Naive thymus-derived CD4-positive, alpha-beta T cell (primary cell): Measurements from ENCODE around the gene DYRK2. TPM values are rescaled to one million over a fixed set of nuclear protein-coding genes. Genes with fewer than 3 reads are reported as not detected.

ENCODE experiments used
- ATAC-seq: fragments of 150-1000 bp; cut with Tn5 transposase; 2 replicates; pipeline ENCODE4 v1.10.0; 2021; ENCODE audit warnings: mild to moderate bottlenecking, moderate library complexity
- CTCF ChIA-PET: fragments of 350-600 bp; sonication (Branson Sonifier 250); formaldehyde crosslinking; loops from one replicate; lab custom pipeline; 2021; ENCODE audit warnings: antibody characterized with exemption; lab: Charles Lee
- POLR2A ChIA-PET: fragments of 350-600 bp; sonication (Branson Sonifier 250); formaldehyde crosslinking; loops from one replicate; lab custom pipeline; 2021; ENCODE audit warnings: antibody characterized with exemption, inconsistent platforms; lab: Charles Lee
- DNase-seq, 9 donors: peaks; one replicate each; pipeline versions ENCODE4 v3.0.0 to v3.0.0-alpha.2; 2020 to 2022; ENCODE audit warnings: mixed read lengths in 1 of 9
- H3K27ac ChIP-seq: one replicate; pipeline ENCODE4 v1.7.0; 2013; ENCODE audit warnings: mild to moderate bottlenecking, low read depth, low read length, moderate library complexity
- H3K27me3 ChIP-seq, 2 donors: one replicate each; pipeline ENCODE4 v1.7.0; 2013; ENCODE audit warnings: low read length in 2 of 2, mild to moderate bottlenecking in 2 of 2, moderate library complexity in 2 of 2; ENCODE audit not compliant: control insufficient read depth in 2 of 2, insufficient read depth in 2 of 2
- H3K36me3 ChIP-seq, 3 experiments: 1 replicate in 2 of 3; 2 replicates in 1 of 3; pipeline ENCODE4 v1.7.0; 2013; ENCODE audit warnings: low read length in 3 of 3, mild to moderate bottlenecking in 3 of 3, moderate library complexity in 1 of 3; ENCODE audit not compliant: insufficient read depth in 3 of 3, control insufficient read depth in 2 of 3
- H3K4me1 ChIP-seq, 2 donors: one replicate each; pipeline ENCODE4 v1.7.0; 2013; ENCODE audit warnings: low read length in 2 of 2, mild to moderate bottlenecking in 2 of 2, moderate library complexity in 1 of 2; ENCODE audit not compliant: control insufficient read depth in 2 of 2, insufficient read depth in 2 of 2
- H3K4me3 ChIP-seq: 2 replicates; pipeline ENCODE4 v1.7.0; 2013; ENCODE audit warnings: mild to moderate bottlenecking, low read length
- H3K9me3 ChIP-seq, 3 experiments: 1 replicate in 2 of 3; 2 replicates in 1 of 3; pipeline ENCODE4 v1.7.0; 2013; ENCODE audit warnings: low read length in 3 of 3; ENCODE audit not compliant: control insufficient read depth in 2 of 3
- H3K27ac Mint-ChIP-seq, 9 donors: one replicate each; pipeline ENCODE4 v1.8.0; 2020 to 2022; ENCODE audit warnings: mixed read lengths in 9 of 9, mild to moderate bottlenecking in 8 of 9, moderate library complexity in 5 of 9, inconsistent platforms in 2 of 9
- H3K27me3 Mint-ChIP-seq, 5 donors: one replicate each; pipeline ENCODE4 v1.8.0; 2021 to 2022; ENCODE audit warnings: mixed read lengths in 5 of 5, mild to moderate bottlenecking in 1 of 5
- H3K36me3 Mint-ChIP-seq, 5 donors: one replicate each; pipeline ENCODE4 v1.8.0; 2020 to 2022; ENCODE audit warnings: mixed read lengths in 5 of 5, mild to moderate bottlenecking in 3 of 5, inconsistent platforms in 1 of 5
- H3K4me1 Mint-ChIP-seq, 7 donors: one replicate each; pipeline ENCODE4 v1.8.0; 2020 to 2022; ENCODE audit warnings: mixed read lengths in 7 of 7, mild to moderate bottlenecking in 3 of 7, inconsistent platforms in 1 of 7
- H3K4me3 Mint-ChIP-seq, 10 donors: one replicate each; pipeline ENCODE4 v1.8.0; 2020 to 2022; ENCODE audit warnings: mild to moderate bottlenecking in 10 of 10, mixed read lengths in 10 of 10, moderate library complexity in 6 of 10, inconsistent platforms in 2 of 10
- H3K9me3 Mint-ChIP-seq, 11 donors: one replicate each; pipeline ENCODE4 v1.8.0; 2020 to 2022; ENCODE audit warnings: mixed read lengths in 11 of 11, mild to moderate bottlenecking in 4 of 11, inconsistent platforms in 1 of 11, moderate library complexity in 1 of 11
- intact Hi-C, 2 donors: fragments of 100-400 bp; cut with micrococcal nuclease; formaldehyde crosslinking; loops; one replicate each; pipeline ENCODE4 v1.15.1; 2023
- polyA plus RNA-seq, 2 donors: library from polyadenylated mRNA; unstranded; fragments of 300-500 nt; fragmentation: Illumina TruSeq; gene quantifications; one replicate each; pipeline ENCODE4 v1.2.3, GENCODE V29; 2021
- total RNA-seq, 6 experiments: library from RNA in 5 of 6; stranded (reverse) in 5 of 6; gene quantifications; 1 replicate in 5 of 6; 2 replicates in 1 of 6; pipeline ENCODE4 v1.2.3 and lab custom pipeline; 2021 to 2026

The DYRK2 gene
- total and polyA plus RNA-seq, 7 experiments from 2014 or later, result 55.3 to 157 (median 98.1) TPM

DNA sequence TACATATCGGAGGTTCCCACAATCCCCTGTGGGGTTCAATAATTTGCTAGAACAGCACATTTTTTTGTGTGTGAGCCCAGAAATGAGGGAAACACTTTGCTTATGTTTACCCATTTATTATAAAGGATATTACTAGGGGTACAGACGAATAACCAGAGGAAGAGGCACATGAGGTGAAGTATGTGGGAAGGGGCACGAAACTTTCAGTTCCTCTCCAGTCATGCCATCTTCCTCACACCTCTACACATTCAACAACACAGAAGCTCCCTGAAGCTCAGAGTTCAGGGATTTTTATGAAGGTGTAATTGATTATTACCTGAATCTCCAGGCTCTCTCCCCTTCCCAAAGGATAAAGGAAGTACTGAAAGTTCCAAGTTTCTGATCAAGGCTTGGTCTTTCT is 30.2 kb upstream of the DYRK2 start:
- Histone ChIP-seq H3K36me3 (no peaks in the 10 kb centered on the region), H3K9me3 (no peaks in the 10 kb centered on the region), H3K27me3 (no peaks in the 10 kb centered on the region), H3K27ac (no peak overlapping the region), H3K4me3 (no peak overlapping the region), H3K4me1 (no peaks in the 10 kb centered on the region)
- DNase-seq (no peak), ATAC-seq (no peak)
- H3K4me3 Mint-ChIP-seq, result no peak overlapping the region
- ChIA-PET POLR2A (interaction anchor here (1.1 to 2.3 kb wide), 4 partner anchors 9 to 174 kb away, joined by 3 to 5 read pairs (median 4); partner anchors contain the start of gene DYRK2), CTCF (interaction anchor here (1.2 kb wide), 1 partner anchor 13 kb away, joined by 4 read pairs; no protein-coding TSS in a partner anchor)
- intact Hi-C loops, result no loop called here
- peaks cover 0 to 13% (median 0%) of the 10 kb centered on the region in 5 donors for H3K27me3 Mint-ChIP-seq
- H3K9me3 Mint-ChIP-seq, result peaks cover 0 to 2% (median 0%) of the 10 kb centered on the region in 11 donors
- H3K4me1 Mint-ChIP-seq, result peaks cover 0 to 34% (median 8%) of the 10 kb centered on the region in 7 donors
- H3K36me3 Mint-ChIP-seq, result no peaks in the 10 kb centered on the region
- peak overlapping the region in 1 of 9 donors; percentile 5 for H3K27ac Mint-ChIP-seq

DNA sequence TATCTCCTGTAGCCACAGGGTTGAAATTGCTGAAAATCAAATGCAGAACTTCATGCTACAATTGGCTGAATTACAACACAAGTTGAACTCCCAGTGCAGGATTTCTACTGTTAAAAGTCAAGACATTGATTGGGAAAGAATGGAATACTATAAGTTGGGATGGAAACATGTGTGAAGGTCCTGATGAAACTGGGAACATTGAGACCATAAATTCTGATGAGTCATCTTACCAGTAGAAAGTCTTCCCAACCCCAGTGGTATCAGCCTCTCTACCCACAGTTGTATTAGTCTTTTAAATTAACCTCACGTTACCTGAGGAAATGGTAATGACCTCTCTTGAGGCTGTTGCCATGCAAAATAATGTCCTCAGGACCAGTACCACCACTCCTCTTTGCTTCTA is 27.4 kb upstream of the DYRK2 start:
- H3K36me3 ChIP-seq, result no peaks in the 10 kb centered on the region
- ChIA-PET CTCF (interaction anchor here (1.0 kb wide), 1 partner anchor 16 kb away, joined by 3 read pairs; no protein-coding TSS in a partner anchor), POLR2A (no interaction called here)
- Mint-ChIP-seq H3K27ac (no peak overlapping the region), H3K4me1 (peaks cover 0 to 44% (median 20%) of the 10 kb centered on the region in 7 donors), H3K27me3 (no peaks in the 10 kb centered on the region), H3K36me3 (peaks cover 0 to 4% (median 0%) of the 10 kb centered on the region in 5 donors), H3K9me3 (peaks cover 0 to 4% (median 0%) of the 10 kb centered on the region in 11 donors), H3K4me3 (no peak overlapping the region)
- H3K4me3 ChIP-seq, result no peak overlapping the region
- no peaks in the 10 kb centered on the region for H3K9me3 ChIP-seq
- H3K27me3 ChIP-seq, result no peaks in the 10 kb centered on the region
- DNase-seq (no peak), ATAC-seq (no peak)
- intact Hi-C loops, result no loop called here
- H3K4me1 ChIP-seq, result peaks cover 5 to 9% of the 10 kb centered on the region in 2 donors
- no peak overlapping the region for H3K27ac ChIP-seq

DNA sequence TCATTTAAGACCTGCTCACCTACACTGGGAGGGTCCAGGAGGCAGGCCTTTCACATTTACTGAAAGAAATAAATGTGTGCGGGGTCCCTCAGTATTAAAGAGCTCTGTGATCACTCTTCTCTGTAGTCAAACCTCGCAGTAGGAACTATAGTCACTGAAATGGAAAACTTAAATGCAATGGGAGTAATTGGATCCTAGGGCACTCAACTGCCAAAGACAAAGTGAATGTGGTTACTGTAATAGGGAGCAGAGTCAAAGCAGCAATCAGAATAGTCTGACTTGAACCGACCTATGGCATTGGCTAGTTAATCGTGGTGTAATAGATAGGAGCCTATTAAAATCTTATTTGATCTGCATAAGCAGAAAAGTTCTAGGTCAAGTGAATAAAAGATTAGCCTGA is 26.6 kb upstream of the DYRK2 start:
- intact Hi-C loops, result no loop called here
- no peak overlapping the region for H3K4me3 ChIP-seq
- Mint-ChIP-seq H3K4me3 (no peak overlapping the region), H3K4me1 (peaks cover under 1 to 43% (median 27%) of the 10 kb centered on the region in 7 donors), H3K36me3 (peaks cover 0 to 4% (median 0%) of the 10 kb centered on the region in 5 donors), H3K9me3 (peaks cover 0 to 4% (median 0%) of the 10 kb centered on the region in 11 donors), H3K27ac (no peak overlapping the region), H3K27me3 (no peaks in the 10 kb centered on the region)
- no peaks in the 10 kb centered on the region for H3K27me3 ChIP-seq
- peaks cover 12 to 16% of the 10 kb centered on the region in 2 donors for H3K4me1 ChIP-seq
- no peak for DNase-seq
- no peaks in the 10 kb centered on the region for H3K36me3 ChIP-seq
- no peak overlapping the region for H3K27ac ChIP-seq
- ATAC-seq, result no peak
- CTCF ChIA-PET, result interaction anchor here (1.0 kb wide), 1 partner anchor 16 kb away, joined by 3 read pairs; no protein-coding TSS in a partner anchor
- H3K9me3 ChIP-seq, result no peaks in the 10 kb centered on the region
- POLR2A ChIA-PET, result no interaction called here

DNA sequence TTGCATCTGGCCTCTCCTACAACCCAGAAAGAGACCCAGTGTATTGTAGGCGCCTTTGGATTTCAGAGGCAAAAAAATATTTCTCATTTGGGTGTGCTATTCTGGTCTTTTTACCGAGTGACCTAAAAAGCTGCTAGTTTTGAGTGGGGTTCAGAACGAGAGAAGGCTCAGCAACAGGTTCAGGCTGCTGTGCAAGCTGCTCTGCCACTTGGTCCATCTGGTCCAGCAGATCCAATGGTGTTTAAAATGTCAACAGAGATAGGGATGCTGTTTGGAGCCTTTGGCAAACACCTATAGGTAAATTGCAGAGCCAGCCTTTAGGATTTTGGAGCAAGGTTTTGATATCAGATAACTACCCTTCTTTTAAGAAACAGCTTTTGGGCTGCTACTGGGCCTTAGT is 25.3 kb upstream of the DYRK2 start:
- Mint-ChIP-seq H3K36me3 (peaks cover 0 to 4% (median 0%) of the 10 kb centered on the region in 5 donors), H3K27me3 (no peaks in the 10 kb centered on the region), H3K27ac (no peak overlapping the region), H3K9me3 (peaks cover 0 to 4% (median 0%) of the 10 kb centered on the region in 11 donors), H3K4me1 (peaks cover 4 to 47% (median 37%) of the 10 kb centered on the region in 7 donors), H3K4me3 (no peak overlapping the region)
- intact Hi-C loops, result no loop called here
- H3K27me3 ChIP-seq, result no peaks in the 10 kb centered on the region
- H3K9me3 ChIP-seq, result no peaks in the 10 kb centered on the region
- POLR2A ChIA-PET, result interaction anchor here (0.7 to 1.0 kb wide), 3 partner anchors 9 to 172 kb away, joined by 3 to 5 read pairs (median 4); no protein-coding TSS in a partner anchor
- ATAC-seq, result no peak
- H3K4me1 ChIP-seq, result peaks cover 23 to 25% of the 10 kb centered on the region in 2 donors
- no peak overlapping the region for H3K27ac ChIP-seq
- no peak overlapping the region for H3K4me3 ChIP-seq
- CTCF ChIA-PET, result no interaction called here
- H3K36me3 ChIP-seq, result no peaks in the 10 kb centered on the region
- no peak for DNase-seq

DNA sequence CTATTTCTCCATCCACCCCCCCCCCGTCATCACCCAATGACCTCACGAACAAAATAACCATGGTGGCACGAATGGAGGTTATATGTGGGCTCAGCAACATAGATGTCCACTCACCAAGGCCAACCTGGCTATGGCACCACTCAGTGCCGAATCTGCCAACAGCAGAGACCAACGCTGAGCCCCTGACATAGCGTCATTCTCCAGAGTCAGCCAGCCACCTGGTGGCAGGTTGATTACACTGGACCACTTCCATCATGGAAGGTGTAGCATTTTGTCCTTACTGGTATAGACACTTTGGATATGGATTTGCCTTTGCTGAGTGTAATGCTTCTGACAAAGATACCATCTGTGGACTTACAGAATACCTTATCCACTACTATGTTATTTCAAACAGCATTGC is 24.2 kb upstream of the DYRK2 start:
- DNase-seq, result no peak
- ChIA-PET POLR2A (interaction anchor here (1.0 kb wide), 1 partner anchor 10 kb away, joined by 4 read pairs; no protein-coding TSS in a partner anchor), CTCF (no interaction called here)
- no peak overlapping the region for H3K4me3 ChIP-seq
- intact Hi-C loops, result no loop called here
- H3K9me3 ChIP-seq, result no peaks in the 10 kb centered on the region
- no peak overlapping the region for H3K27ac ChIP-seq
- Mint-ChIP-seq H3K27ac (peak overlapping the region in 2 of 9 donors; percentile 37 to 51), H3K36me3 (peaks cover 0 to 9% (median 0%) of the 10 kb centered on the region in 5 donors), H3K27me3 (no peaks in the 10 kb centered on the region), H3K9me3 (peaks cover 0 to 10% (median 0%) of the 10 kb centered on the region in 11 donors), H3K4me1 (peaks cover 12 to 58% (median 48%) of the 10 kb centered on the region in 7 donors), H3K4me3 (no peak overlapping the region)
- peaks cover 34 to 35% of the 10 kb centered on the region in 2 donors for H3K4me1 ChIP-seq
- H3K27me3 ChIP-seq, result no peaks in the 10 kb centered on the region
- ATAC-seq, result no peak
- H3K36me3 ChIP-seq, result no peaks in the 10 kb centered on the region

DNA sequence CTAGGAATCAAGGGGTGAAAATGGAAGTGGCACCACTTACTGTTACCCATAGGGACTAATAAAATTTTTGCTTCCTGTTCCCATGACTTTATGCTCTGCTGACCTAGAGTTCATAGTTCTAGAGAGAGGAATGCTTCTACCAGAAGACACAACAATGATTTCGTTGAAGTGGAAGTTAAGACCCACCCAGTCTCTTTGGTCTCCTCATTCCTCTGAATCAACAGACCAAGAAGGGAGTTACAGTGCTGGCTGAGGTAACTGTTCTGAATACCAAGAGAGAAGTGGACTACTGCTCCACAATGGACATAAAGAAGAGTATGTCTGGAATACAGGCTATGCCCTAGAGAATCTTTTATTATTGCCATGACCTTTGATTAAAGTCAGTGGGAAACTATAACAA is 23.5 kb upstream of the DYRK2 start:
- peaks cover 0 to 15% (median 0%) of the 10 kb centered on the region in 5 donors for H3K36me3 Mint-ChIP-seq
- no peaks in the 10 kb centered on the region for H3K9me3 ChIP-seq
- H3K4me3 Mint-ChIP-seq, result peak overlapping the region in 1 of 10 donors; percentile 9
- no peaks in the 10 kb centered on the region for H3K27me3 ChIP-seq
- no peaks in the 10 kb centered on the region for H3K36me3 ChIP-seq
- no peak for DNase-seq
- ChIA-PET POLR2A (interaction anchor here (0.6 to 1.2 kb wide), 3 partner anchors 32 to 183 kb away, joined by 3 to 6 read pairs (median 3); no protein-coding TSS in a partner anchor), CTCF (interaction anchor here (0.6 kb wide), 1 partner anchor 19 kb away, joined by 3 read pairs; no protein-coding TSS in a partner anchor)
- H3K4me1 Mint-ChIP-seq, result peaks cover 19 to 64% (median 55%) of the 10 kb centered on the region in 7 donors
- no peak overlapping the region for H3K4me3 ChIP-seq
- peak overlapping the region in 2 of 9 donors; percentile 7 to 70 for H3K27ac Mint-ChIP-seq
- no peak overlapping the region for H3K27ac ChIP-seq
- H3K9me3 Mint-ChIP-seq, result peaks cover 0 to 15% (median 0%) of the 10 kb centered on the region in 11 donors
- no peaks in the 10 kb centered on the region for H3K27me3 Mint-ChIP-seq
- peaks cover 41 to 42% of the 10 kb centered on the region in 2 donors for H3K4me1 ChIP-seq
- intact Hi-C loops, result no loop called here
- ATAC-seq, result no peak
